Endothelial cell of umbilical vein (primary cell): ENCODE results near the gene RAG1.

Experiments used
- CTCF ChIP-seq, 2 donors: IDR thresholded peaks; 1 replicate in 1 of 2; 2 replicates in 1 of 2; pipeline ENCODE4 v1.5.1; 2011; ENCODE audit warnings: low read length in 2 of 2, mild to moderate bottlenecking in 2 of 2, moderate library complexity in 2 of 2, control low read depth in 1 of 2, inconsistent platforms in 1 of 2, low read depth in 1 of 2; ENCODE audit not compliant: insufficient read depth in 1 of 2; ENCODE audit errors: extremely low read depth in 1 of 2
- EZH2 ChIP-seq: IDR thresholded peaks from 2 replicates; pipeline ENCODE4 v1.6.1; 2012; ENCODE audit warnings: borderline replicate concordance, low read depth, mild to moderate bottlenecking, moderate library complexity, low read length, inconsistent platforms; ENCODE audit not compliant: severe bottlenecking
- FOS ChIP-seq: IDR thresholded peaks from 2 replicates; pipeline ENCODE4 v1.6.1; 2011; ENCODE audit warnings: mild to moderate bottlenecking, low read length, moderate library complexity, borderline replicate concordance; ENCODE audit not compliant: insufficient read depth
- GATA2 ChIP-seq: IDR thresholded peaks from 2 replicates; pipeline ENCODE4 v1.7.0; 2011; ENCODE audit warnings: low read depth, mild to moderate bottlenecking, moderate library complexity, mixed read lengths, low read length; ENCODE audit not compliant: insufficient read length, insufficient read depth
- MAX ChIP-seq: IDR thresholded peaks from 2 replicates; pipeline ENCODE4 v1.6.1; 2011; ENCODE audit not compliant: insufficient read depth, insufficient read length
- MYC ChIP-seq: IDR thresholded peaks from one replicate; pipeline ENCODE4 v1.6.1; 2011; ENCODE audit warnings: mild to moderate bottlenecking, low read depth, low read length
- POLR2A ChIP-seq: IDR thresholded peaks from 2 replicates; pipeline ENCODE4 v1.6.1; 2012; ENCODE audit warnings: low read depth, mild to moderate bottlenecking, control low read depth, low read length
- POLR2AphosphoS5 ChIP-seq: IDR thresholded peaks from 2 replicates; pipeline ENCODE4 v1.6.1; 2012; ENCODE audit warnings: low read depth, mild to moderate bottlenecking, control low read depth, low read length, moderate library complexity; ENCODE audit not compliant: insufficient read depth

GRCh38 chr11:36550385-36551115 lies 17.3 kb upstream of the RAG1 start:
- TF ChIP-seq CTCF (IDR thresholded peaks at IDR 0.05; ENCODE audit: extremely low read depth in 1 of 2, insufficient read depth in 1 of 2, low read depth in 1 of 2, low read length in 2 of 2) = no peak
- TF ChIP-seq POLR2A = no peak
- TF ChIP-seq MAX = no peak
- no peak for TF ChIP-seq EZH2
- no peak for TF ChIP-seq POLR2AphosphoS5
- no peak for TF ChIP-seq MYC
- TF ChIP-seq FOS = no peak
- TF ChIP-seq GATA2 = no peak
